ENCODE data around the gene KLF16. TPM values are rescaled to one million over a fixed set of nuclear protein-coding genes. Genes with fewer than 3 reads are reported as not detected.
"Not testable (repeated sequence)": the region's sequence is repeated elsewhere in the genome, so short reads cannot be mapped to it uniquely, and the experiment has no call there.

Gene KLF16
- total RNA-seq, 1 donor: 7.3 TPM

GRCh38 chr19:1901940-1902404 is 38.6 kb upstream of the KLF16 start:
- no peak for DNase-seq (ENCODE audit: low read depth)
- TF ChIP-seq CTCF (IDR thresholded peaks at IDR 0.05; ENCODE audit: insufficient read depth, low read length): no peak
- no peak overlapping the region for H3K4me3 ChIP-seq (ENCODE audit: low read depth, low read length)

- no peak for TF ChIP-seq CTCF (IDR thresholded peaks at IDR 0.05; ENCODE audit: insufficient read depth, low read length)
- no peak for DNase-seq (ENCODE audit: low read depth)
- no peak overlapping the region for H3K4me3 ChIP-seq (ENCODE audit: low read depth, low read length)
Observed at GRCh38 chr19:1896508-1896907, 33.1 kb upstream of the KLF16 start.

GRCh38 chr19:1893791-1894190 is 30.4 kb upstream of the KLF16 start:
- no peak for DNase-seq (ENCODE audit: low read depth)
- H3K4me3 ChIP-seq (ENCODE audit: low read depth, low read length): no peak overlapping the region
- no peak for TF ChIP-seq CTCF (IDR thresholded peaks at IDR 0.05; ENCODE audit: insufficient read depth, low read length)

GRCh38 chr19:1889907-1890306 is 26.5 kb upstream of the KLF16 start:
- no peak overlapping the region for H3K4me3 ChIP-seq (ENCODE audit: low read depth, low read length)
- no peak for TF ChIP-seq CTCF (IDR thresholded peaks at IDR 0.05; ENCODE audit: insufficient read depth, low read length)
- DNase-seq (ENCODE audit: low read depth): no peak

GRCh38 chr19:1888385-1888784 is 25.0 kb upstream of the KLF16 start:
- H3K4me3 ChIP-seq (ENCODE audit: low read depth, low read length): no peak overlapping the region
- no peak for TF ChIP-seq CTCF (IDR thresholded peaks at IDR 0.05; ENCODE audit: insufficient read depth, low read length)
- DNase-seq (ENCODE audit: low read depth): no peak

- not testable (repeated sequence) for H3K4me3 ChIP-seq (ENCODE audit: low read depth, low read length); DNase-seq (ENCODE audit: low read depth)
Observed at GRCh38 chr19:1886360-1886759, 23.0 kb upstream of the KLF16 start.

GRCh38 chr19:1885398-1886119 is 22.2 kb upstream of the KLF16 start, which contains the start of gene ABHD17A:
Gene ABHD17A (minus strand): TSS chr19:1885496. CDS start chr19:1881566, 3,930 bp downstream.
- peak; percentile 87 for DNase-seq (ENCODE audit: low read depth)
- H3K4me3 ChIP-seq (ENCODE audit: low read depth, low read length): peak within 1 kb of the TSS; percentile 90

- no peak for TF ChIP-seq CTCF (IDR thresholded peaks at IDR 0.05; ENCODE audit: insufficient read depth, low read length)
- no peak for DNase-seq (ENCODE audit: low read depth)
- peak overlapping the region; percentile 90 for H3K4me3 ChIP-seq (ENCODE audit: low read depth, low read length)
Observed at GRCh38 chr19:1884719-1885334, 21.4 kb upstream of the KLF16 start.
